Activated T-helper 1 cell treated with anti-CD3 and anti-CD28 coated beads, Interleukin-12 subunit alpha, Interleukin-12 subunit beta, Interleukin-2, Interleukin-4 antibody, amounts not matched to agents 30 ng/mL and 10 ng/mL and 1 ng/mL, durations not matched to agents 14 hours and 24 hours and 36 hours (primary cell): ENCODE results near the gene SLC25A48. TPM values are rescaled to one million over a fixed set of nuclear protein-coding genes. Genes with fewer than 3 reads are reported as not detected.

Experiments
- DNase-seq: peaks from one replicate; pipeline ENCODE4 v3.0.0; 2021; ENCODE audit warnings: low spot score
- H3K27ac Mint-ChIP-seq: one replicate; pipeline ENCODE4 v1.8.0; 2021; ENCODE audit warnings: mild to moderate bottlenecking, mixed read lengths
- H3K27me3 Mint-ChIP-seq: one replicate; pipeline ENCODE4 v1.8.0; 2022; ENCODE audit warnings: mild to moderate bottlenecking, moderate library complexity, mixed read lengths; ENCODE audit not compliant: insufficient read depth
- H3K36me3 Mint-ChIP-seq: one replicate; pipeline ENCODE4 v1.8.0; 2021; ENCODE audit warnings: low read depth, mixed read lengths
- H3K4me1 Mint-ChIP-seq: one replicate; pipeline ENCODE4 v1.8.0; 2021; ENCODE audit warnings: low read depth, mixed read lengths
- H3K4me3 Mint-ChIP-seq: one replicate; pipeline ENCODE4 v1.8.0; 2021; ENCODE audit warnings: mild to moderate bottlenecking, moderate library complexity, mixed read lengths
- H3K9me3 Mint-ChIP-seq: one replicate; pipeline ENCODE4 v1.8.0; 2021; ENCODE audit warnings: mixed read lengths
- intact Hi-C: fragments of 100-400 bp; cut with micrococcal nuclease; formaldehyde crosslinking; loops from one replicate; pipeline ENCODE4 v1.15.1; 2024
- total RNA-seq: library from RNA; stranded (reverse); gene quantifications from 2 replicates; pipeline ENCODE4 v1.2.3, GENCODE V29; 2022

The SLC25A48 gene
- total RNA-seq, 1 donor from 2014 or later = not detected

DNA sequence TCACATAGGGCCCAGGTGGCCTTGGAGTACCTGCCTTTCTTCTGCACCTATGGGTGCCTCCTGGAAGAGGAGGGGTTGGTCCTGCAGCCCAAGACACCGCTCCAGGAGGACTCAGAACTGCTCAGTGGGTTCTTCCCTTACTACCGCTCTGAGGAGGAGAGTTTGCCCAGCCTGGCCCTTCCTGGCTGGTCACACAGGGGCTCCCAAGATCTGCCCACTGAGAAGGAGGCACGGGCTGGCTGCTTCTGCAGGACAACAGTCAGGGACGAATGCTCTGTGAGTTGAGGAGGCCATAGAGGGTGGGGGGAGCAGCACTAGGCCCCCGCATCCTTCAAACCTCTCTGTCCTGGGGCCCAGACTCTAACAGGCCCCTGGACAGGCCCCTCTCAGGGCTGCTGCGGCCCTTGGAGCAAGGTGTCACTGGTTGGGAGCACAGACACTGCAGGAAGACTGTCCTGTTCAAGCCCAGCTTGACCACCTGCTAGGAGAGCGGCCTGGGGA lies 9.9 kb upstream of the SLC25A48 start:
- H3K27ac Mint-ChIP-seq = no peak overlapping the region
- no peak overlapping the region for H3K4me3 Mint-ChIP-seq
- intact Hi-C loops = no loop called here
- no peaks in the 10 kb centered on the region for H3K9me3 Mint-ChIP-seq
- H3K27me3 Mint-ChIP-seq = peaks cover 5% of the 10 kb centered on the region
- H3K4me1 Mint-ChIP-seq = no peaks in the 10 kb centered on the region
- no peak for DNase-seq
- no peaks in the 10 kb centered on the region for H3K36me3 Mint-ChIP-seq

DNA sequence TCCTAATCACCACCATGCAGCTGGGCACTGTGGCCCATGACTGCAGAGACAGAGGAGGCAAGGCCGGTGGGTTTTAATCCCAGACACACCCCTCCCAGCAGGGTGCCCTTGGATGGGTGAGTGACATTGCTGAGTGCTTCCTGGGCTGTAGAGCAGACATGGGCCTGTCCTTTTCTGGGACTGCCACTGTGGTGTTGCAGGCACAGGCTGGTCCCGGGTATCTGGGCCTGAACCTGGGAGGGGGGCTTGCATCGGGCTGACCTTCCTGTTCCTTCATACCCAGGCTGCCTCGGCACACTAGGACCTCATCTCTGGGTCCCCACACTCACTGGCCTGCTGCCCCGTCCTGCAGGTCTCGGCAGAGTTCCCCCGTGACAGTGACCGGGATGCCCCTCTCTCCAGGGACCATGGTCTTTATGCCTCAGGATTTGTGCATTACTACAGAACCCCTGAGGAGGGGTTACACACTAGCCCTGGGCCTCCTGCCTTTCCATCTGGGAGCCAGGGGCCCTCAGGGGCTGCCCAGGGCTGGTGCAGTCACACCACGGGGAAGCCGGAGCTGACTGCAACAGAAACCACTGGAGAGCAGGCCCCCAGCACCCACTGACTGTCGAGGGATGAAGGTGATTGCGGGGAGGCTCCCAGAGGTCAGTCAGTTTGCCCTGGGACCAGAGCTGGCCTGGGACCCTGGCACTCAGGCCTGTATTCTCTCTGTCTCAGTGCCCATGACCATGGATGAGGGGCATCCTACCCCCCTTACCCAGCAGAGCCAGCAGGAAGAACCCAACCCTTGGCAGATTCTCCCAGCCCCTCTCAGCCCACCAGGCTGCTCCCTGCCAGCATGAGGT lies 8.9 kb upstream of the SLC25A48 start:
- H3K9me3 Mint-ChIP-seq = no peaks in the 10 kb centered on the region
- no peak overlapping the region for H3K27ac Mint-ChIP-seq
- H3K4me1 Mint-ChIP-seq = peaks cover 5% of the 10 kb centered on the region
- DNase-seq = no peak
- no peak overlapping the region for H3K4me3 Mint-ChIP-seq
- H3K27me3 Mint-ChIP-seq = peaks cover 3% of the 10 kb centered on the region
- no peaks in the 10 kb centered on the region for H3K36me3 Mint-ChIP-seq
- intact Hi-C loops = no loop called here

DNA sequence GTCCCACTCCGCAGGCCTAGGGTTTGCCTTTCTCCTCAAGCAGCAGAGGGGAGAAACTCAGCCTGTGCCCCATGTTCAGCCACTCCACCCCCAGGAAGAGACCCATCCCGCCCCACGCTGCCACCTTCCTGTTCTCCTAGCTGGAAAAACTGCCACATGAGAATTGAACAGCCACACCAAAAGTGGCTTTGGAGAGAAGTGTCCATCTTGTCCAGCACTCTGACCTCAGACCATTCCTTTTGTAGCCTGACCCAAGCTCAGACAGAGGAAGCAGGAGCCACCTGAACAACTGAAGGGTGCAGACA lies 8.3 kb upstream of the SLC25A48 start:
- H3K36me3 Mint-ChIP-seq = no peaks in the 10 kb centered on the region
- H3K27me3 Mint-ChIP-seq = peaks cover 6% of the 10 kb centered on the region
- H3K4me1 Mint-ChIP-seq = peaks cover 5% of the 10 kb centered on the region
- no peaks in the 10 kb centered on the region for H3K9me3 Mint-ChIP-seq
- H3K4me3 Mint-ChIP-seq = no peak overlapping the region
- no peak overlapping the region for H3K27ac Mint-ChIP-seq
- intact Hi-C loops = no loop called here
- DNase-seq = no peak

DNA sequence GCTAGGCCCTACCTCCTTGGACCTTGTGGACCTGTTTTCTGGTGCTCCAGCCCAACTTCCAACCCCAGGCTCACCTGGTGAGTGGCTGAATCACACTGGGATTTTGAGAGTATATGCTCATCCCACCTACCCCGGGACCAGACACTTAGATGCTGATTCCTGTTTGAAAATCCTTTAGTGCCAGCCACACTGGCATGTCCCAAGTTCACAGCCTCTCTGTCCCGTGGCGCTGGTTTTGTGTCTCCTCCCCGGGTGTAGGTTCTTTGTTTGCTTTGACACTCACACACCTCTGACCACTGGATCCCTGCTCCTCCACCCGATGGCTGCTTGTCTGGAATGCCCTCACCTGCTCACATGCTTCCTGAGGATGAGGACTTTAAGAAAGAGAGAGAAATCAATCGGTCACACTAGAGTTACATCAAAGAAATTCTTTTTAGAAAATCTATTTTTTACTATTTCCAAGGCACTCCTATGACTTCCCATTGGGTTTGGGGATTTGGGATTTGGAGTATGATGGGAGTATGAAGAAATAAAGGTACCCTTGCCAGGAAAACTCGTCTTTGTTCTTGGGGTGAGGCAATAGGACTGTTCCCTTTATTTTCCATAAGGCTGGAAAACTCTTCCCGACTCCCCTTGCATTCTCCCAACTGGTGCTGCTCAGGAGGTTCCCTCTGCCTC lies 7.3 kb upstream of the SLC25A48 start:
- Mint-ChIP-seq H3K9me3 (no peaks in the 10 kb centered on the region), H3K4me1 (peaks cover 5% of the 10 kb centered on the region), H3K4me3 (no peak overlapping the region), H3K27me3 (peaks cover 6% of the 10 kb centered on the region), H3K36me3 (no peaks in the 10 kb centered on the region), H3K27ac (no peak overlapping the region)
- no peak for DNase-seq
- intact Hi-C loops = no loop called here

DNA sequence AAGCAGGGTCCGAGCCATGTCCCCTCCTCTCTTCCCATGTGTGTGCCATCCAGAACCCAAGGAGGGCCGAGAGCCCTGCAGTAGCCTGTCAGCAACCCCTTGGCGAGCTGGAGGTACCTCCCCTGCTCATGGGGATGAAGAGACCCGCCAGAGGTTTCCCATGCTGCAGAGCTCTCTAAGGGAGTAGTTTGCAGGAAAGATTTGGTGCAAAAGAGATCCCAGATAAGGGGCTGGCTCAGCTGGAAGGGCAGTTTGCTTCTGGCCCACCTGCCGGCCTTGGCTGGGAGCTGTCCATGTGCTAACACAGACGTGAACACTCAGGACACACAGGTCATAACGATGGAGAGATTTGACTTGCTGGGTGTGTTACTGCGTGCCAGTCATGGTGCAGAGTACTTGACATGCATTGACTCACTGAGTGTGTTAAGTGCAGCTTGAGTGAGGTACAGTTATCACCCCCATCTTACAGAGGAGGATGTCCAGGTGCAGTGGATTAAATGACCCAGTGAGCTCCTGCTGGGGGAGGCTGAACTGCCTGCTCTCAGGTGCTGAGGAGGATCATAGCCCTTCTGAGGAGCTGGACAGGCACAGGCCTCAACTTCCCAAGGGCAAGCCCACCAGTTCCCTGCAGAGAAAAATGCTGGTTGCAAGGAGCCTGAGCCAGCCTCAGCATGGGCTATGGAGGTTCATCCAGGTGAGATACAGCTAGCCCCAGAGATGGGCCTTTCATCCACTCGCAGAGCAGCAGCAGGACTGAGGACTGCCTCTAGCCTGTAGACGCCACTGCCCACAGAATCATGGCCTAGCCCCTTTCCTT lies 6.3 kb upstream of the SLC25A48 start:
- Mint-ChIP-seq H3K27ac (no peak overlapping the region), H3K27me3 (peaks cover 11% of the 10 kb centered on the region), H3K4me3 (no peak overlapping the region), H3K36me3 (no peaks in the 10 kb centered on the region), H3K4me1 (peaks cover 5% of the 10 kb centered on the region), H3K9me3 (no peaks in the 10 kb centered on the region)
- intact Hi-C loops = no loop called here
- no peak for DNase-seq

DNA sequence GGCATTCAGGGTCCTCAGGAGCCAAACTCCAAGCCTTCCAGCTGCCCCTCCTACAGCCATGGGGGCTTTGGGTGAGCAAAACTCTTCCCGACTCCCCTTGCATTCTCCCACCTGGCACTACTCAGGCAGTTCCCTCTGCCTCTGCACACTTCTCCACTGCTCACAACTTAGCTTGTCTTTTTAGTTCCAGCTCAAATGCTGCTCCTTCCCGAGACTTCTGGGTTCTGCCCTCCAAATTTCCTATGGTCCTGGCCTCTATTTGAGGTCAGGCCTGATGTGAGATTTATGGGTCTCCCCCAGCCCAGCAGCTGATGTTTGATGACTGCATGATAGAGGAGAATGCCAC lies 5.7 kb upstream of the SLC25A48 start:
- intact Hi-C loops = no loop called here
- Mint-ChIP-seq H3K36me3 (no peaks in the 10 kb centered on the region), H3K27ac (no peak overlapping the region), H3K9me3 (no peaks in the 10 kb centered on the region), H3K4me1 (peaks cover 5% of the 10 kb centered on the region), H3K4me3 (no peak overlapping the region), H3K27me3 (peaks cover 11% of the 10 kb centered on the region)
- no peak for DNase-seq

DNA sequence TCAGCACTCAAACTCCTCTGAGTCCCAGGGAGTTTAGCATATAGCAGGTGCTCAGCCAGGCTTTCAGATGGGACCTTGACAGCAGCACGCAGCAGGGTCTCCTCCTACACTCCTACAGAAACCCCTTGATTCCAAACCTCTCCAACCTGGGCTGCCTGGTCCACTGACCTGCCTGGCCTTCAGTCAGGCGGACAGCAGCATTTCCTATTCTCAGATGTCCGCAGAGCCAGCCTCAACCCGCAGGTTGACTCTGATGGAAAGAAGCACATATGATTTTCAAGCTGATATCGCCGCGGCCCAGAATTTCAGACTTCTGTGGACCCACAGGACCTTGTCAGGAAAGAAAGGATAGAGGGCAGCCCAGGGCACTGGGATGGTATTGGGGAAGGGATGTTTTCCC lies 5.3 kb upstream of the SLC25A48 start:
- peaks cover 13% of the 10 kb centered on the region for H3K27me3 Mint-ChIP-seq
- no peak for DNase-seq
- H3K27ac Mint-ChIP-seq = no peak overlapping the region
- no peak overlapping the region for H3K4me3 Mint-ChIP-seq
- no peaks in the 10 kb centered on the region for H3K36me3 Mint-ChIP-seq
- intact Hi-C loops = no loop called here
- peaks cover 5% of the 10 kb centered on the region for H3K4me1 Mint-ChIP-seq
- H3K9me3 Mint-ChIP-seq = no peaks in the 10 kb centered on the region

DNA sequence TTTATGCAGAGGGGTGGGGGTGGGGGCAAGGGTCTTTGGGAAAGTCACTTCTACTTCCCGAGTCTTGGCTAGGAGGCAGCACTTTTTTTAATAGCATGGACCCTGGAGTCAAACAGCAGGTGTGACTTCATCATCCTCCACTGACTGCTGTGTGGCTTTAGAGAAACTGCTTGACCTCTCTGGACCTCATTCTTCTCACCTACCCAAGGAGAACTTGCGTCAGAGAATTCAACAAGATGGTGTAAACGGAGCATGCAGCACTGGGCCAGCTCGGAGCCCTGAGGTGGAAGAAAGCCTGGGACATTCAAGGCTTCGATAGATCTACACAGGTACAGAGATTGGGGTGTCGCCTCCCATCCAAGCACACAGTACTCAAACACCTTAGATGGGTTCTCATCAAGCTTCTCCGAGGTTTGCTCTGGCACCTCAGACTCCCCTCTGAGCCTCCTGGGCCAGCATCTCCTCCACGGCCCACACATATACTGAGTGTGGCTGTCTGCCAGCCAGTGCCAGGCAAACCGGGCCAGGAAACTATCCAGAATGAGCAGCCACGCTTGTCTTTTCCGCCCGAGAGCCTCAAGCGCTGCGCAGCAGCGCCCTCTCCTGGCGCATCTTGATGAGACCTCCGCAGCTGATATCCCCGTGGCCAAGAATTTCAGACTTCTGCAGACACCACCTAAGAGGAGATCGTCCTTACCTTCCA lies 4.6 kb upstream of the SLC25A48 start:
- no peaks in the 10 kb centered on the region for H3K9me3 Mint-ChIP-seq
- intact Hi-C loops = loop anchor here (1.0 to 5.0 kb wide), 2 partner anchors 269 to 363 kb away; no protein-coding TSS in a partner anchor
- DNase-seq = peak; percentile 8
- H3K4me1 Mint-ChIP-seq = peaks cover 5% of the 10 kb centered on the region
- peaks cover 18% of the 10 kb centered on the region for H3K27me3 Mint-ChIP-seq
- no peak overlapping the region for H3K27ac Mint-ChIP-seq
- H3K36me3 Mint-ChIP-seq = no peaks in the 10 kb centered on the region
- no peak overlapping the region for H3K4me3 Mint-ChIP-seq

DNA sequence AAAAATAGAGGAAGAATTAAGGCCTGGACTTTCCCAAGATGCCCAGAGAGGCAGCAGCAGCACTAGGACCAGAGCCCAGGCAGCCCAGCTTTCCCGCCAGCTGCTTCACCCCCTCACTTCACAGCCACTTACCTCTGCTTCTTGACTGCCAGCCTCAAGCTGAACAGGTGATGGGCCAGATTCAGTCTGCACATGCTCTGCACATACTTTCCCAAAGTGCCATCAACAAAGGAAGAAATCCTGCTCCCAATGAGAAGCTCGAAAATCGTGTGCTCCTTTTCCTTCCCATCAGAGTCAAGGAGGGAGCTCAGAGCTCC lies 4.1 kb upstream of the SLC25A48 start:
- DNase-seq = no peak
- H3K27me3 Mint-ChIP-seq = peaks cover 18% of the 10 kb centered on the region
- H3K27ac Mint-ChIP-seq = no peak overlapping the region
- peaks cover 5% of the 10 kb centered on the region for H3K4me1 Mint-ChIP-seq
- H3K36me3 Mint-ChIP-seq = no peaks in the 10 kb centered on the region
- intact Hi-C loops = loop anchor here (1.0 to 5.0 kb wide), 2 partner anchors 269 to 363 kb away; no protein-coding TSS in a partner anchor
- H3K9me3 Mint-ChIP-seq = no peaks in the 10 kb centered on the region
- H3K4me3 Mint-ChIP-seq = no peak overlapping the region

DNA sequence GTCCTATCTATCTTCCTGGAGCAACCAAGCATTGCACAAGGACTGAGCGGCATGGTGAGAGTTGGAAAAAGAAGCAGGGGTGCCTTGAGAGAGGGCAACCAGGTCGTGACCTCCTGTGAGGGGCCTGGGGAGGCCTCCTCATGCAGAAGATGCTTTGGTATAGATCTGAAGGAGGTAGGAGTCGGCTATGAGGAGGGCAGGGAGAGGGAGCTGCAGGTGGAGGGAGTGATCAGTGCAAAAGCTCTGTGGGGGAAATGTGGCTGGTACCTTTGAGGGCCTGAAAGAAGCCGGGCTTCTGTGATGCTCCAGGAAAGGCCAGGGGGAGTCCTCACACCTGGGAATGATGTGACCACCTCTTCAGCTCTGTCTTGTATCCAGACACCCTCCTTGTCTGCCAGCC lies 3.6 kb upstream of the SLC25A48 start:
- Mint-ChIP-seq H3K4me3 (no peak overlapping the region), H3K36me3 (no peaks in the 10 kb centered on the region), H3K9me3 (no peaks in the 10 kb centered on the region), H3K4me1 (peaks cover 5% of the 10 kb centered on the region), H3K27ac (no peak overlapping the region), H3K27me3 (peaks cover 18% of the 10 kb centered on the region)
- intact Hi-C loops = loop anchor here (1.0 to 5.0 kb wide), 2 partner anchors 270 to 364 kb away; no protein-coding TSS in a partner anchor
- DNase-seq = no peak

DNA sequence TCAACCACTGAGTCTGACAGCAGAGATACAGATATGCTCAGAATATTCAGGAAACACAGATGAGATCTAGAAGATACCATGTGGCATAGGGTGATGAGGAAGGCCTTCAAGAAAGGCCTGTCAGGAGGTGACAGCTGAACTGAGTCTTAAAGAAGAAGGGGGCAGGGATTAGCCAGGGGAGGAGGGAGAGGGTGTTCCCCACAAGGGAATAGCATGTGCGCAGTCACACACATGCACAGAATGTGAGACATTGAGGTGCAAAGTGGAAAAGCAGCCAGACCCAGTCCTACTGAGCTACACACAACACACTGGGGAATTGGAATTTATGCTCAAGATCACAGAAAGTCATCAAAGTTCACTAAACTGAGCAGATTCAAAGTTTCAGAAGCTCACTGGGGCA lies 3.0 kb upstream of the SLC25A48 start:
- Mint-ChIP-seq H3K4me1 (peaks cover 5% of the 10 kb centered on the region), H3K9me3 (no peaks in the 10 kb centered on the region), H3K27ac (no peak overlapping the region), H3K4me3 (no peak overlapping the region), H3K36me3 (no peaks in the 10 kb centered on the region), H3K27me3 (peaks cover 19% of the 10 kb centered on the region)
- no peak for DNase-seq
- intact Hi-C loops = loop anchor here (5.0 kb wide), 1 partner anchor 364 kb away; no protein-coding TSS in a partner anchor

DNA sequence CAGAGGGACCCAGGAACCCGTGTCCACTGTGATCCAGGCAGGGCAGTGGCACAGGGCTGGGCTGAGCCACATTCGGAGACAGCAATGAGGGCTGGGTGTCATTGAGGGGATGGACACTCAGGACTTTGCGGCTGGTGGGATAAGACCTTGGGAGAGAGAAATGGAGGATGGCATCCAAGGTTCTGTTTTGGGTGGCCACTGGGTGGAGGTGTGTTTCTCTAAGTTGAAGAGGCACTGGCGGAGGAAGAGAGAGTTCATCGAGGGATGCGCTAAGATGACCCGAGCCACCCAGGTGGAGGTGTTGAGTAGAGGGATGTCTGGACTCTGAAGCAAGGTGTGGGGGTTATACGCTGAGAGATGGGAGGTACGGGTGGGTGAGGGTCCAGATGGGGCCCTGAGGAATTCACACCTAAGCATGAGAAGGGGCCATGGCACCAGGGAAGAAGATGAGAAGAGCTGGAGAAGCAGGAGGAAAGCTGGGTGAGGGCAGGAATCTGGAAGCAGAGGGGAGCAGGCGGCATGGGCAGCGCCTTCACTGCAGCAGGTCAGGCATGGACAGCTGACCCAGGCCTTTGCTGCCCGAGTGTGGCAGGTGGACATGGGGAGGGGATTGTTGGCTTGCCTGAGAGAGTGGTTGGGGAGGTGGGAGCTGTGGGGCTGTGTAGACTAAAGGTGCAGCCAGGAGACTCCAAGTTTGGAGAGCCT lies 2.5 kb upstream of the SLC25A48 start:
- intact Hi-C loops = loop anchor here (5.0 kb wide), 1 partner anchor 365 kb away; no protein-coding TSS in a partner anchor
- Mint-ChIP-seq H3K27me3 (peaks cover 21% of the 10 kb centered on the region), H3K4me1 (peaks cover 5% of the 10 kb centered on the region), H3K9me3 (no peaks in the 10 kb centered on the region), H3K4me3 (no peak overlapping the region), H3K27ac (no peak overlapping the region), H3K36me3 (no peaks in the 10 kb centered on the region)
- no peak for DNase-seq
